NOMO-1 (cell line): Measurements from ENCODE around the gene MMRN2.
"Not testable (repeated sequence)": the region's sequence is repeated elsewhere in the genome, so short reads cannot be mapped to it uniquely, and the experiment has no call there.

ENCODE experiments used
- DNase-seq, 2 experiments: peaks; one replicate each; lab custom pipeline; 2025; ENCODE audit not compliant: unreplicated experiment in 2 of 2; lab: John Stamatoyannopoulos, UW

The MMRN2 gene

GRCh38 chr10:86958116-86958900 lies 893 bp upstream of the MMRN2 start, which contains the start of gene SNCG:
Gene SNCG (plus strand): TSS chr10:86958599. CDS start chr10:86958698, 99 bp downstream.
- no peak for DNase-seq

GRCh38 chr10:86956848-86957448 lies 467 bp downstream of the MMRN2 start:
- no peak for DNase-seq

GRCh38 chr10:86956195-86956847 lies 1.1 kb downstream of the MMRN2 start:
- no peak for DNase-seq

GRCh38 chr10:86955501-86956194 lies 1.8 kb downstream of the MMRN2 start:
- DNase-seq, result no peak

- DNase-seq, result no peak
Measured at GRCh38 chr10:86954681-86955500, 2.5 kb downstream of the MMRN2 start.

- no peak for DNase-seq
Measured at GRCh38 chr10:86953747-86954680, 3.4 kb downstream of the MMRN2 start.

- not testable (repeated sequence) for DNase-seq
Measured at GRCh38 chr10:86952697-86953096, 4.7 kb downstream of the MMRN2 start.

- no peak for DNase-seq
Measured at GRCh38 chr10:86952106-86952505, 5.3 kb downstream of the MMRN2 start.

- DNase-seq, result no peak
Measured at GRCh38 chr10:86951184-86951761, 6.1 kb downstream of the MMRN2 start.

GRCh38 chr10:86950349-86950748 lies 7.1 kb downstream of the MMRN2 start:
- no peak for DNase-seq

- DNase-seq, result not testable (repeated sequence)
Measured at GRCh38 chr10:86947806-86948205, 9.6 kb downstream of the MMRN2 start.

GRCh38 chr10:86946213-86947155 lies 10.9 kb downstream of the MMRN2 start:
- DNase-seq, result no peak

- DNase-seq, result no peak
Measured at GRCh38 chr10:86945361-86946212, 11.8 kb downstream of the MMRN2 start.

GRCh38 chr10:86944907-86945306 lies 12.5 kb downstream of the MMRN2 start:
- no peak for DNase-seq

GRCh38 chr10:86944471-86944870 lies 12.9 kb downstream of the MMRN2 start:
- no peak for DNase-seq

GRCh38 chr10:86944031-86944419 lies 13.4 kb downstream of the MMRN2 start:
- DNase-seq, result no peak
